ENCODE measurements around the gene ROBO1. TPM values are rescaled to one million over a fixed set of nuclear protein-coding genes. Genes with fewer than 3 reads are reported as not detected.

ROBO1 gene
- total and polyA plus RNA-seq, 2 of the 13 experiments (the other 11 are each of a cell fraction or from before 2014, with no cell fraction given): 52.2 to 71.0 TPM

DNA sequence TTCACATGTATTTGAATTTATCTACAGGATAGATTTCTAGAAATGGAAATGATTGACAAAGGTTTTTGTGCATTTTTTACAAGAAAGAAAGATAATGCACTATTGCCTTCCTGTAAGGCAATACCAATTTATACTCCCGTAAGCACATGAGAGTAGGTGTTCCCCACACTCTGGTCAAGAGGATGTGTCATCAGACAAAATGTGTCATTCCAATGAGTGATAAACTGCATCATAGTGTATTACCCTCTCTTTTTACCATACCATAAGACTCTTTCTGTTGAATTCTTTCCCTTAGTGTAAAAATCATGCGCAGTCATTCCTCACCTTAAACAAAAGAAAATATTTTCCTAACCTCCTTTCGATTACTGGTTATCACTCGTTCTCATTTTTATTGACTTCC lies 251.0 kb downstream of the ROBO1 start (continued):
- TF ChIP-seq SRSF1 (optimal IDR thresholded peaks at IDR 0.05; ENCODE audit: low read depth, low read length): no peak
- no peak for TF ChIP-seq SMAD9 (CRISPR knock-in tag; IDR thresholded peaks at IDR 0.05)
- TF ChIP-seq ZNF350 (CRISPR knock-in tag; IDR thresholded peaks at IDR 0.05; ENCODE audit: borderline replicate concordance, low read depth): no peak
- no peak for TF ChIP-seq ZNF749 (CRISPR knock-in tag; IDR thresholded peaks at IDR 0.05; ENCODE audit: borderline replicate concordance)
- no peak for TF ChIP-seq FOXK2 (IDR thresholded peaks at IDR 0.05)
- no peak for TF ChIP-seq POLR2A (IDR thresholded peaks at IDR 0.05; ENCODE audit: insufficient read depth in 1 of 2, low read depth in 2 of 2, low read length in 2 of 2)
- no peak for TF ChIP-seq ZNF850 (CRISPR knock-in tag; conservative IDR thresholded peaks at IDR 0.05)
- TF ChIP-seq, protein P1, sequence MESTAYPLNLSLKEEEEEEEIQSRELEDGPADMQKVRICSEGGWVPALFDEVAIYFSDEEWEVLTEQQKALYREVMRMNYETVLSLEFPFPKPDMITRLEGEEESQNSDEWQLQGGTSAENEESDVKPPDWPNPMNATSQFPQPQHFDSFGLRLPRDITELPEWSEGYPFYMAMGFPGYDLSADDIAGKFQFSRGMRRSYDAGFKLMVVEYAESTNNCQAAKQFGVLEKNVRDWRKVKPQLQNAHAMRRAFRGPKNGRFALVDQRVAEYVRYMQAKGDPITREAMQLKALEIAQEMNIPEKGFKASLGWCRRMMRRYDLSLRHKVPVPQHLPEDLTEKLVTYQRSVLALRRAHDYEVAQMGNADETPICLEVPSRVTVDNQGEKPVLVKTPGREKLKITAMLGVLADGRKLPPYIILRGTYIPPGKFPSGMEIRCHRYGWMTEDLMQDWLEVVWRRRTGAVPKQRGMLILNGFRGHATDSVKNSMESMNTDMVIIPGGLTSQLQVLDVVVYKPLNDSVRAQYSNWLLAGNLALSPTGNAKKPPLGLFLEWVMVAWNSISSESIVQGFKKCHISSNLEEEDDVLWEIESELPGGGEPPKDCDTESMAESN (CRISPR knock-in tag; conservative IDR thresholded peaks at IDR 0.05): no peak
- TF ChIP-seq ZNF331 (CRISPR knock-in tag; IDR thresholded peaks at IDR 0.05): no peak

DNA sequence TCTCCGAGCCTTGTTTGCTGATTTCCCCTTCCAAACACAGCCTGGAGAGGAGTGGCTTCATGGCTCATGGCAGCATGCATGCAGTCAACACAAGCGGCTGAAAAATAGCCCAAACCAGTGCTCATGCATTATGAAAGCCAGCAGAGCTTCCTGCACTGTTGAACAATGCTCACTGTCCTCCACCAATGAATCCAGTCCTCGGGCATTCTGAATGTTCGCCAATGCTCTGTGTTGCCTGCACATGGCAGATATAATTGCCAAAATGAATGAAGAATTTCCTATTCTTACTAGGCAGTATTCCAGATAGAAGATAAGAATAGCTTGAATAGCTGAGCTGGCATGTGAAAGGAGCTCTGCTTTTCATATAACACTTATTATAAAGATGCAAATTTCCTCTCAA lies 252.7 kb downstream of the ROBO1 start:
- no peak for DNase-seq (ENCODE audit: low spot score)
- intact Hi-C loops (cut with micrococcal nuclease; ENCODE audit: unreplicated experiment): no loop called here
- Histone ChIP-seq H3K4me3 (replicated peaks in 1 of 3; ENCODE audit: insufficient read depth in 1 of 3, low read depth in 2 of 3, low read length in 3 of 3) (no peak overlapping the region), H3K79me2 (ENCODE audit: insufficient read depth, low read length) (no peaks in the 10 kb centered on the region), H3K27me3 (ENCODE audit: control insufficient read depth in 1 of 2, insufficient read depth in 2 of 2, low read length in 2 of 2) (no peaks in the 10 kb centered on the region), H3K27ac (ENCODE audit: extremely low read length, insufficient read depth, low read length) (no peak overlapping the region), H3K4me1 (ENCODE audit: insufficient read depth, low read length) (no peaks in the 10 kb centered on the region), H3K36me3 (replicated peaks in 1 of 2; ENCODE audit: control insufficient read depth in 1 of 2, insufficient read depth in 2 of 2, low read length in 2 of 2) (no peaks in the 10 kb centered on the region), H2AFZ (ENCODE audit: low read length) (no peak overlapping the region), H3K9me3 (ENCODE audit: low read length) (no peaks in the 10 kb centered on the region), H3K4me2 (ENCODE audit: low read depth, low read length) (no peak overlapping the region), H4K20me1 (ENCODE audit: insufficient read depth, low read length) (no peaks in the 10 kb centered on the region), H3K9ac (ENCODE audit: insufficient read depth, low read depth, low read length) (no peak overlapping the region)
- in situ Hi-C loops (cut with HindIII; ENCODE audit: extremely low pct_ligation_motif_present, low pct_unique_long_range_greater_than_20kb): loop anchor here (25.0 kb wide), 1 partner anchor 1172 kb away; no protein-coding TSS in a partner anchor
- no peak for FAIRE-seq
- no TSS peak for BruUV-seq (replicated peaks)
- ChIA-PET CTCF (ENCODE audit: low intra/inter-chr PET ratio, low total read pairs) (no interaction called here), POLR2A (no interaction called here)
- WGBS (ENCODE audit: low lambda C conversion rate): 7% methylated on average over 4 of the region's 4 CpGs
- ATAC-seq: no peak
- TF ChIP-seq ZNF644 (CRISPR knock-in tag; IDR thresholded peaks at IDR 0.05; ENCODE audit: low read depth) (no peak), SALL2 (CRISPR knock-in tag; IDR thresholded peaks at IDR 0.05) (no peak), ZBTB8A (CRISPR knock-in tag; IDR thresholded peaks at IDR 0.05; ENCODE audit: borderline replicate concordance, low read depth) (no peak), ZNF431 (CRISPR knock-in tag; IDR thresholded peaks at IDR 0.05; ENCODE audit: borderline replicate concordance, low read depth) (no peak), HOXA7 (CRISPR knock-in tag; IDR thresholded peaks at IDR 0.05) (no peak), ZNF430 (CRISPR knock-in tag; IDR thresholded peaks at IDR 0.05) (no peak), PHF21A (CRISPR knock-in tag; IDR thresholded peaks at IDR 0.05) (no peak), ZFP36L1 (CRISPR knock-in tag; IDR thresholded peaks at IDR 0.05) (no peak)
- TF ChIP-seq, protein P2, sequence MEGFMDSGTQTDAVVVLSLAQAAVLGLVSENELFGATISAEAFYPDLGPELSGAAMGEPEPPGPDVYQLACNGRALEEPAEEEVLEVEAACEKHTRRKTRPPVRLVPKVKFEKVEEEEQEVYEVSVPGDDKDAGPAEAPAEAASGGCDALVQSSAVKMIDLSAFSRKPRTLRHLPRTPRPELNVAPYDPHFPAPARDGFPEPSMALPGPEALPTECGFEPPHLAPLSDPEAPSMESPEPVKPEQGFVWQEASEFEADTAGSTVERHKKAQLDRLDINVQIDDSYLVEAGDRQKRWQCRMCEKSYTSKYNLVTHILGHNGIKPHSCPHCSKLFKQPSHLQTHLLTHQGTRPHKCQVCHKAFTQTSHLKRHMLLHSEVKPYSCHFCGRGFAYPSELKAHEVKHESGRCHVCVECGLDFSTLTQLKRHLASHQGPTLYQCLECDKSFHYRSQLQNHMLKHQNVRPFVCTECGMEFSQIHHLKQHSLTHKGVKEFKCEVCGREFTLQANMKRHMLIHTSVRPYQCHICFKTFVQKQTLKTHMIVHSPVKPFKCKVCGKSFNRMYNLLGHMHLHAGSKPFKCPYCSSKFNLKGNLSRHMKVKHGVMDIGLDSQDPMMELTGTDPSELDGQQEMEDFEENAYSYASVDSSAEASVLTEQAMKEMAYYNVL (CRISPR knock-in tag; IDR thresholded peaks at IDR 0.05; ENCODE audit: borderline replicate concordance): no peak
- TF ChIP-seq, protein P3, sequence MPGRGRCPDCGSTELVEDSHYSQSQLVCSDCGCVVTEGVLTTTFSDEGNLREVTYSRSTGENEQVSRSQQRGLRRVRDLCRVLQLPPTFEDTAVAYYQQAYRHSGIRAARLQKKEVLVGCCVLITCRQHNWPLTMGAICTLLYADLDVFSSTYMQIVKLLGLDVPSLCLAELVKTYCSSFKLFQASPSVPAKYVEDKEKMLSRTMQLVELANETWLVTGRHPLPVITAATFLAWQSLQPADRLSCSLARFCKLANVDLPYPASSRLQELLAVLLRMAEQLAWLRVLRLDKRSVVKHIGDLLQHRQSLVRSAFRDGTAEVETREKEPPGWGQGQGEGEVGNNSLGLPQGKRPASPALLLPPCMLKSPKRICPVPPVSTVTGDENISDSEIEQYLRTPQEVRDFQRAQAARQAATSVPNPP (CRISPR knock-in tag; IDR thresholded peaks at IDR 0.05): no peak
